ENCODE measurements around the gene ADAMTS17.

Gene ADAMTS17

GRCh38 chr15:100336061-100336460 is 5.7 kb downstream of the ADAMTS17 start:
- TF ChIP-seq, protein P1, sequence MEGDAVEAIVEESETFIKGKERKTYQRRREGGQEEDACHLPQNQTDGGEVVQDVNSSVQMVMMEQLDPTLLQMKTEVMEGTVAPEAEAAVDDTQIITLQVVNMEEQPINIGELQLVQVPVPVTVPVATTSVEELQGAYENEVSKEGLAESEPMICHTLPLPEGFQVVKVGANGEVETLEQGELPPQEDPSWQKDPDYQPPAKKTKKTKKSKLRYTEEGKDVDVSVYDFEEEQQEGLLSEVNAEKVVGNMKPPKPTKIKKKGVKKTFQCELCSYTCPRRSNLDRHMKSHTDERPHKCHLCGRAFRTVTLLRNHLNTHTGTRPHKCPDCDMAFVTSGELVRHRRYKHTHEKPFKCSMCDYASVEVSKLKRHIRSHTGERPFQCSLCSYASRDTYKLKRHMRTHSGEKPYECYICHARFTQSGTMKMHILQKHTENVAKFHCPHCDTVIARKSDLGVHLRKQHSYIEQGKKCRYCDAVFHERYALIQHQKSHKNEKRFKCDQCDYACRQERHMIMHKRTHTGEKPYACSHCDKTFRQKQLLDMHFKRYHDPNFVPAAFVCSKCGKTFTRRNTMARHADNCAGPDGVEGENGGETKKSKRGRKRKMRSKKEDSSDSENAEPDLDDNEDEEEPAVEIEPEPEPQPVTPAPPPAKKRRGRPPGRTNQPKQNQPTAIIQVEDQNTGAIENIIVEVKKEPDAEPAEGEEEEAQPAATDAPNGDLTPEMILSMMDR (IDR thresholded peaks at IDR 0.05; ENCODE audit: control extremely low read depth, extremely low read depth, low read depth, missing control alignments) = no peak
- ChIA-PET CTCF (interaction anchor here (6.0 kb wide), 1 partner anchor 13 kb away, joined by 77 read pairs; no protein-coding TSS in a partner anchor), POLR2A (no interaction called here)
- DNase-seq (ENCODE audit: extremely low spot score) = no peak

GRCh38 chr15:100335335-100335999 is 6.3 kb downstream of the ADAMTS17 start:
- ChIA-PET POLR2A (no interaction called here), CTCF (interaction anchor here (6.0 kb wide), 1 partner anchor 14 kb away, joined by 77 read pairs; no protein-coding TSS in a partner anchor)
- no peak for DNase-seq (ENCODE audit: extremely low spot score)
- TF ChIP-seq, protein P1 (IDR thresholded peaks at IDR 0.05; ENCODE audit: control extremely low read depth, extremely low read depth, low read depth, missing control alignments) = no peak

GRCh38 chr15:100334905-100335304 is 6.9 kb downstream of the ADAMTS17 start:
- ChIA-PET CTCF (interaction anchor here (6.0 kb wide), 1 partner anchor 15 kb away, joined by 77 read pairs; no protein-coding TSS in a partner anchor), POLR2A (no interaction called here)
- TF ChIP-seq, protein P1 (IDR thresholded peaks at IDR 0.05; ENCODE audit: control extremely low read depth, extremely low read depth, low read depth, missing control alignments) = no peak
- no peak for DNase-seq (ENCODE audit: extremely low spot score)

- POLR2A ChIA-PET = no interaction called here
- DNase-seq (ENCODE audit: extremely low spot score) = no peak
- TF ChIP-seq, protein P1 (IDR thresholded peaks at IDR 0.05; ENCODE audit: control extremely low read depth, extremely low read depth, low read depth, missing control alignments) = no peak
- CTCF ChIA-PET = no interaction called here
Observed at GRCh38 chr15:100334456-100334855, 7.3 kb downstream of the ADAMTS17 start.

- CTCF ChIA-PET = no interaction called here
- no peak for DNase-seq (ENCODE audit: extremely low spot score)
Observed at GRCh38 chr15:100334015-100334414, 7.8 kb downstream of the ADAMTS17 start.

DNA sequence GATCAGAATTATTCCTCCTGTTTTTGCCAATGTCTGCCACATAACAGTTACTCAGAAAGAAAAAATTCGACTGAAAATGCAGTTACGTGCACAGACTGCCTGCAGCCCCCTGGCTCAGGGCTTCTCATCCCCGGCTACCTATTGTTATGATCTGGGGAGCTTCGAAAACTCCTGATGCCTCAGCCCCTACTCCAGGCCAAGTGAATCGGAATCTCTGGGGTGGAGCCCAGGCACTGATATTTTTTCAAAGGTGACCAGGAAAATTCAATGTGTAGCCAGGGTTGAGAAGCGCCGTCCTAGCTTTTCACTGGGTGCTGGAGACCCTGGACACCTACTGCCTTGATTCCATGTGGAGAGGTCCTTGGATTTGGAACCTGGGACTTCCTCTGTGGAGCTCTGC is 8.5 kb downstream of the ADAMTS17 start:
- ChIA-PET CTCF (no interaction called here), POLR2A (no interaction called here)
- TF ChIP-seq, protein P1 (IDR thresholded peaks at IDR 0.05; ENCODE audit: control extremely low read depth, extremely low read depth, low read depth, missing control alignments) = no peak
- DNase-seq (ENCODE audit: extremely low spot score) = no peak

More at GRCh38 chr15:100334015-100334414, 7.8 kb downstream of the ADAMTS17 start:
- TF ChIP-seq, protein P1 (IDR thresholded peaks at IDR 0.05; ENCODE audit: control extremely low read depth, extremely low read depth, low read depth, missing control alignments) = no peak
- POLR2A ChIA-PET = no interaction called here

Measured in GM10248 (cell line).